GM18526 (cell line): ENCODE measurements around the gene KPNA6.

Source experiments
- POLR2A ChIP-seq: IDR thresholded peaks from 3 replicates; pipeline ENCODE4 v1.6.1; 2011; ENCODE audit not compliant: insufficient read length; ENCODE audit errors: extremely low read depth

KPNA6 gene

DNA sequence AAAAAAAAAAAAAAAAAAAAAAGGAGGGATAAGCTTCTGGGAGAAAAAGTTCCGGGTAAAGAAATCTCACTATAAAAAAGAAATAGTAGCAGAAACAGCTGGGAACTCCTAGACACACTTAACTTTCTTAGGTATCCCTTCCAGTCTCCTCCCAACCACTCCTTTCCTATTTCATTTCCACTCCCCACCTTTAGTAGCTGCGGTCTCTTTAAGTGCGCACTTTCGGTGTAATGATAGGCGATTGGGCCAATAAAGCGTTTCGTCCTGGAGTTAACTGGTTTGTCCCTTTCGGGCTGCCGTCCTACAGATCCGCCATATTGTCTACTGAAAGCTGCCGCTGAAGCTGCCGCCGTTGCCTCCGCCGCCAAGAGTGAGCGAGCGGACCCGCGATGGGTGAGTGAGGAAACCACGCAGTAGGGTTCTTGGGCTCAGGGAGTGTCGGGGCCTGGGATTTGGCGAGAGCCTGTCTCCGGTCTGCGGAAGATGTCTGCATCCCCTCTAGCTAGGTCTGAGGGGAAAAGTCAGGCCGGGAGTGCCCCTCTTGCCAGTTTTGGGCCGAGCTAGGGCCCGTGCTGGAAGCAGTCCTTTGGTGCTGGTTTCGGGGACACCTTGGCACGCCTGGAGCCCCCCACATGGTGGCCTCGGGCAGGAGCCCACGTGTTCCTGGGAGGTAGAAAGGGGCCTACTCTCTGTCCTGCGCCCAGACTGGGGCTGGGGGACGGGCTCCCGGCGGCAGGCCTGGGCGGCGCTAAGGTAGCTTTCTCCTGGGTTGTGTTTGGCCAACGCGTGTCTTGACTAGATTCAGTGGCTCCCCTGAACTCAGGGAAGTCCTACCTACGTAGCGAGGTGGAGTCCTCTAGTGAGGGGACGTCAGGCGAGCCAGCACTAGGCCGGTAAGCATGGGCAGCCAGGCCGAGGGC is at the start of gene KPNA6:
Gene KPNA6 (plus strand): TSS at position 315 of the 920 bp plus-strand sequence. CDS start 75 bp downstream, at position 390.
- TF ChIP-seq POLR2A = peak; percentile 60

DNA sequence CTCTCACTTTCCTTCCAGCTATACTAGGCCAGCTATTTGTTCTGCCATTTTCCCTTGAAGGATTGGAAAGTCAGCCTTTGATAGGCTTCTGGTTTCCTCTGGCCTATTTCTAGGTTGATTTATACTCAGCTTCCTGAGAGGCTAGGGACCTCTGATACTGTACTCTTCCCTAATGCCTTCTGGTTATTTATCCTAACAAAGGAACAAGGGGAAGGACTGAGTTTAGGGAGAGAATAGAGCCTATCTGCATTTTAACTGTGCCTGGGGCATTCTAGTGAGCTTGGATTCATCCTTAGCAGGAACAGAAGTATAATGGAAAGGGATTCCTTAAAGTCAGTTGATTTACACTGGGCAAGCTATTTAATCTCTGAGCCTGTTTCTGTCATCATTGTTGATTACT is 46.9 kb upstream of the KPNA6 start:
- TF ChIP-seq POLR2A = no peak

DNA sequence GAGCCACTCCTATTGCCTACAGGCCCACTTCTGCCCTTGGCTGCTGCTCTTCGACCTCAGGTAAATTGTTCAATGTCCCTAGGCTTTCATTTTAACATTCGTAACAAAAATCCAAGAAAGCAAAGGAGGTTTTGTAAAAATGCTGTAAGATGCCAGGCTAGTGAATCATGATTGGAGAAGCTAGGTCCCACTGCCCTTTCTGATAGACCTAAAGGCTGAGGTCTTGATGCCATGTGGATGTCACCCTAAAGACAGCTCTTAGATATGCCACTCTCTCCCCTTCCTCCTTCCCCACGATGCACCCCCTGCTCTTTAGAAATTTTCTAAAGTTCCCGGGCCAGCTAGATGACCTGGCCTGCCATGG is 45.0 kb upstream of the KPNA6 start:
- TF ChIP-seq POLR2A = no peak

DNA sequence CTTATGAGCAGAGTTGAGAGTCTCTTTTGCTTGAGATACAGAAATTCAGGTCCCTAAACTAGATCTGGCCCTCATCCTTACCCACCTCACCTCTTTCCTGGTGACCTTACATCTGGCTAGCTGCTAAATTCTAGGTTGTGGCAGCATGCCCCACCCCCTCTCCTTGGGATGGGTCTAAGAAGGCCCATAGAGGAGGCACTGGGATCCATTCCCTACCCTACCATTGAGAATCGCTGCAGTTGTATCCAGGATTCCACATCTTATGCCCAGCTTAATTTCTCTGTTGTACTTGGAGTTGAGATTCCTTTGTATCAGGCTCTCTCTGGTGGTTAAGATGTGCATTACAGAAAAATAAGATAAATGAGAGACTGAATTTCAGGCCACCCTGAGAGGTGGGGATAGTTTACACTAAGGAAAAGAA is 44.6 kb upstream of the KPNA6 start:
- TF ChIP-seq POLR2A = no peak

DNA sequence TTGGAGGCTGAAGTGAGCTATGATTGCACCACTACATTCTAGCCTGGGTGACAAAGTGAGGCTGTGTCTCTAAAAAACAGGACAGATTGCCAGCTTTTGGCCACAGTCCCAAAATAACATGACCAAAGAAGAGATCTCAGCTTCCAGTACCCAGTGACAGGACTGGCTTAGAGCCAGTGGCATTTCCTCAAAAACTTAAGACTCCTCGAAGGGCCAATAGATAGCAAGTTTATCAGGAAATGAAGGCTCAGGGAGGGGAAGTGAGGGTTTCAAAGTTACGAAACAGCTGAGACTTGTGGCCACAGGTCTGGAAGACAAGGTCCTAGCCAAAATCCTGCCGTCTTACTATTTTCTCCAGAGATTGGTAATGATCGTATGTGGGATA is 41.4 kb upstream of the KPNA6 start:
- no peak for TF ChIP-seq POLR2A

DNA sequence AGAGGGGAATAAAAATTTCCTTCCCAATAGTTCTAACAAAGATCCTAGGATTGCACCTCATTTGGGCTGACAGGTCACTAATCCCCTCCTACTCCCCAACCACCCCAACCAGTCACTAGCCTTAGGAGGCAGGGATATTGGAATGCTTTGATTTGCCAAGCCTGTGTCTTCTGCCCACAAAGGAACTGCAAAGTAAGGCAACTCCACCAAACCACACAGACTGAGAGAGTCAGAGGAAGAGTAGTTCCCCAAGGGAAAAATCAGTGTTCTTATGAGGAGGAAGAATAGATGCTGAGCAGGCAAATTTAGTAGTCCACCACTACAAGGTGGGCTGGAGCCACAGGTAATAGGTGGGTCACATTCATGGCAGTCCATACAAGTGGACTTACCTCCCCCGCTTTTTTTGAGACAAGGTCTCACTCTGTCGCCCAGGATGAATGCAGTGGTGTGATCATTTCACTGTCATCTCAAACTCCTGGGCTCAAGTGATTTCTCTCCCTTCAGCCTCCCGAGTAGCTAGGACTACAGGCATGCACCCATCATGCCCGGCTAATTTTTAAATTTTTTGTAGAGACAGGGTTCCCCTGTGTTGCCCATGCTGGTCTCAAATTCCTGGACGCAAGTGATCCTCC is 38.8 kb upstream of the KPNA6 start:
- no peak for TF ChIP-seq POLR2A

DNA sequence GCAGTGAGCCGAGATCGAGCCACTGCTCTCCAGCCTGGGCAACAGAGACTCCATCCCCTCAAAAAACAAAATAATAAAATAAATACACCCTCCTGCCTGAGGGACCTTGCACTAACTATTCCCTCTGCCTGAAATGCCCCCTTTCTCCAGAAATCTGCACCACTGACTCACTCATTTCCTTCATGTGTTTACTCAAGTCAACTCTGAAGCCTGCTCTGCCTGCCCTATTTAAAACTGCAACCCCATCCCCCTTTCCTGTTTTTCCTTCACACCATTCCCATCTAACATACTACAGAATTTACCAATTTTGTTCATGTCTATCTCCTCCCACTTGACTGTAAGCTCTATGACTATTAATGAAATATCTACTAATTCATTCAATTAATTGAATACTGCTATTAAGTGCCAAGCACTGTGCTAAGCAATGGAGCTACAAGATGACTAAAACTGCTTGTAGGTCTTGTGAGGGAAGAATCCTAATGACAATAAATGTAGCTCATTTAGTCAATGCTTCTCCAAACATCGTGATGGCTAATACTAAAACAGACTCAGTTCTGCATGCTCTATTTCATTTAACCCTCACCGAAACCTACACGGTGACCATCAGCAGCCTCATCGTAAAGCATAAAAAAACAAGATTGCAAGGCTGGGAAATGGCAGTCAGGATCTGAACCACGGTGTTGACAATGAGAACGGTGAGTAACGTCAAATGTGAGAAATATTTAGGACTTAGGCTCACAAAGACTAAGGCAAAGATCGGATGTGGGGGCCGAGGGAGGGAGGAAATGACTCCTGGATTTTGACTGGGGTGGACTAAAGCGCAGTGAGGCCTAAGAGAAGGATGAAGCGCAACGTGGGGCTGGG is 35.9 kb upstream of the KPNA6 start:
- TF ChIP-seq POLR2A = no peak

DNA sequence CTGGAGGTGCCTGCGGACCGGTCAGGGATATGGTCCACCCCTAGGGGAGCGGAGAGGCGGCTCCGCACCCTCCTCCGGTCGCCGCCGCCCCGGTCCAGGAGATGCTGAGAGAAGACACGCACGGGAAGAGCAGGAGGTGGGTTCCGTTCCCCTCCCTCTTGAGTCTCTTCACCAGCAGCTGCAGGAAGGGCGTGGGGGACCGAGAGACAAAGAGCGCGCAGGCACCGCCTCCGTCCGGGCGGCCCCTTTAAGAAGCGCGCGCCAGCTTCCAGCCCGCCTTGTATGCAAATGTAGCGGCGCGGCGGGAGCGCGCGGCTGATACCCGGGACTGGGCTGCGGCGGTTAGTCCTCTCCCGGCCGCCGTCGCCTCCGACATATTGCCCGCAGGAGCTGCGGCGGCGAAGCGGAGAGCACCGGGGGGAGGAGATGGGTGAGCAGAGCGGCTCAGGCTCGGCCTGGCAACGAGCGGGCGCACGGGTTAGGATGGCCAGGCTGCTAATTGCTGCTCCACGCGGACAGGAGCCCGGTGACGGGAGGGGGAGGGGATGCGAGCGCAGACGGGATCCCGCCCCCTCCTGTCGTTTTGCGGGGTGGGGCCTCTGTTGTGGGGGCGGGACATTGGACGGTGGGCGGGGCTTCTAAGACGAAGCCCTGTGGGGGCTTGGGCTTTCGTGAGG is 35.1 kb upstream of the KPNA6 start, which contains the start of gene TMEM39B:
Gene TMEM39B (plus strand): TSS at position 318 of the 677 bp plus-strand sequence. CDS start 109 bp downstream, at position 427.
- TF ChIP-seq POLR2A = peak; percentile 84

DNA sequence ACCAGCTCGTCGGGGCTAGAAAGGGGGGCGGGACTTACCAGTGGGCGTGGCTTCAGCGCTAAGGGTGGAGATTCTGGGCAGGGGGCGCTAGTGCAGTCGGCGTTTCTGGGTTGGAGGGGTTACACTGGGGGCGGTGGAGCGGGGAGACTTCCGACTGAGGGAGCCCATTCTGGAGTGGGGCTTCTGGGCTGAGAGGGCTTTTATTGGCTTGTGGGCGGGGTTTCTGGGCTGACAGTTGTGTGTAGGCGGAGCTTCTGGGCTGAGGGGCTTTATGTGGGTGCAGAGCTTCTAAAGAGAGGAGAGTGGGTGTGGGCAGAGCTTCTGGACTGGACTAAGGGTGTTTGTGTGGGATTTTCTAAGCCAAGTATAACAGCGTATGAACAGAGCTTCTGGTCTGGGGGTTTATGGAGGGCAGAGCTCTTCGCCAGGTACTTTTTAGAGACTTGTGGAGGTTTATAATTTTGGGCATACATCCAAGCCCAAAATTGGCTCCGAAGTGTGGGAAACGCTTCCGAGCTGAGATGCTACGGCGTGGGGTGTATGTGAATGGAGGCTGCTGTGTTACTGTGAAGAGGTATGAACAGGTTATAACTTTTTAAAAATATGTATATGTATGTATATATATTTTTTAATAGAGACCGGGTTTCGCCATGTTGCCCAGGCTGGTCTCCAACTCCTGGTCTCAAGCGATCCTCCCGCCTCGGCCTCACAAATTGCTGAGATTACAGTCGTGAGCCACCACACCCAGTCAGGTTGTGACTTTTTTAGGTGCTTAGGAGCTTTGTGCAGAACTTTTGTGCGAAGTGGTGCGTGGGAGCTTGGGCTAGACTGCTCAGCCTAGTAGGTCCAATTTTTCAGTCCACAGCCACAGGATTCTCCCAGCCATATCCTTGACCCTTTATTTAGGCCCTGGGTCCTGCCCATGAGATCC is 34.3 kb upstream of the KPNA6 start:
- TF ChIP-seq POLR2A = no peak

DNA sequence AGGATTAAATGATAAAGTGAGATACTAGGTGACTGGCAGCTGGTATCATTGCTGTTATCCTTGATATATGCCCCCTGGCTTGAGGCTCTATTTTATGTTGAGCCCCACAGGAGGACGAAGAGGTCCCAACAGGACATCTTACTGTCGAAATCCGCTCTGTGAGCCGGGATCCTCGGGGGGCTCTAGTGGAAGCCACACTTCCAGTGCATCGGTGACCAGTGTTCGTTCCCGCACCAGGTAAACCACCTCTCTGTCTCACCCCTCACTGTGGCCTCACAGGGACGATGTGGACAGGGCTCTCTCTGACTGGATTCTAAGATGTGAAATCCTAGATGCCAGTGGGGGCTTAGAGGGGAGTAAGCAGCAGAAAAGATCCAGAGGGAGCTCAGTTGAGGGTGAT is 33.0 kb upstream of the KPNA6 start:
- TF ChIP-seq POLR2A = no peak

DNA sequence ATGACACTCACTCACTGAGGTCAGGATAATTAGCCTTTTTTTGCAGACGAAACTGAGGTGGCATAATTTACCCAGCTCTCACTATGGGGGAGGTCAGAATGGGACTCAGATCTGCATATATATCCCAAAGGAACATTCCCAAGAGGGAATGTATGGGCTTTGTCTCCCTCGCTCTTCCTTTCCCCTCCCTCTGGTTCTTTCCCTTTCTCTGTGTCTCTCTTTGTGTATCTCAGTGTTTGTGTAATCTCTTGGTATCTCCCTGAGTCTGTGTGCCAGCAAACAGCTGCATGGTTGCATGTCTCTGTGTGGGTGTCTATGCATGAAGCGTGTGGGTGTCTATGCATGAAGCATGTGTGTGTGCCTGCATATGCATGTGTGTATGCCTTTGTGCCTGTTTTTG is 30.4 kb upstream of the KPNA6 start:
- no peak for TF ChIP-seq POLR2A

DNA sequence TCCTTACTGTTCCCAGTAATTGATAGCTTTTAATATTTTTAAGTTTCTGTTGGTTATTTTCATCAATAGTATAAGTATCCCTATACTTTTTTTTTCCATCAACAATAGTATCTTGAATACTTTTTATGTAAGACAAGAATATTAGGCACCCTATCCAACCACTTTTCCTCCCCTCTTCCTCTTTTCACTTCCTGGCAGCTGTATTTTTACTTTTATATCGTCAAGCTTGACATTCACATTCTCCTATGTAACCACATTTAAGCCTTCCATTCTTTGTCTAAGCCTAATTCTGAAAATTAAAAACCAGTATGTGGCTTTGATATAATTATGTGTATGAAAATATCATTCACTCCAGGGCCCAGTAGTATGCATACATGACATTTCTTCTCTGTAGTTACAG is 25.8 kb upstream of the KPNA6 start:
- TF ChIP-seq POLR2A = no peak

DNA sequence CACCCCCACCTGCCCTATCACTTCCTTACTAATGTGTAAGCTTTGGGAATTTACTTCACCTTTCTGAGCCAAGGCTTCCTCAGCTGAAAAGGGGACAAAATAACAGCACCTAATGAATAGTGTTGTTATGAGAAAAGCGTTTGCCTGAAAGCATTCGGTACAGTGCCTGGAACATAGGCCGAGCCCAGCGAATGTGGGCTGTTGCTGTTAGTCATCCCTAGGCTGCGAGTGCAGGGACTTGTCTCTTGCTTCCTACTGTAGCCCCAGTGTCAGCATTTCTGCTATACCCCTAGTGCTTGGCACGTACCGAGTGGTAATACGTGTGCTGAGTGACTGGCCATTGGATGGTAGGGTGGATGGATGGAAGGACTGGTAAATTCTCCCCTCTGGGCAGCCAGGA is 16.7 kb upstream of the KPNA6 start:
- TF ChIP-seq POLR2A = no peak

DNA sequence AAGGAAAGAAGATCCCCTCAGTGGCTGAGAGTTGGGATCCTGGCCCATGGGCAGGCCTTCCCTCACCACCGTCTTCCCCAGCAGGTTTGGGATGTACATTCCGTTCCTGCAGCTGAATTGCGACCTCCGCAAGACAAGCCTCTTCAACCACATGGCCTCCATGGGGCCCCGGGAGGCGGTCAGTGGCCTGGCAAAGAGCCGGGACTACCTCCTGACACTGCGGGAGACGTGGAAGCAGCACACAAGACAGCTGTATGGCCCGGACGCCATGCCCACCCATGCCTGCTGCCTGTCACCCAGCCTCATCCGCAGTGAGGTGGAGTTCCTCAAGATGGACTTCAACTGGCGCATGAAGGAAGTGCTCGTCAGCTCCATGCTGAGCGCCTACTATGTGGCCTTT is 16.3 kb upstream of the KPNA6 start:
- TF ChIP-seq POLR2A = no peak
